A673 (cell line): ENCODE data around the gene KLHL33. TPM values are rescaled to one million over a fixed set of nuclear protein-coding genes. Genes with fewer than 3 reads are reported as not detected.

ENCODE experiments used
- BruUV-seq: library from RNA; stranded (reverse); fragments of 400-500 nt; replicated peaks from 2 replicates; lab custom pipeline; 2021; lab: Mats Ljungman, UMichigan
- CTCF ChIA-PET: fragments of 300-600 bp; sonication (Branson Sonifier 250); formaldehyde crosslinking; loops from one replicate; lab custom pipeline; 2022; ENCODE audit warnings: antibody characterized with exemption; lab: Charles Lee
- POLR2A ChIA-PET: fragments of 300-600 bp; sonication (Branson Sonifier 250); formaldehyde crosslinking; loops from one replicate; lab custom pipeline; 2022; ENCODE audit warnings: antibody characterized with exemption; ENCODE audit not compliant: low non-redundant PET; lab: Charles Lee
- DNase-seq: peaks from one replicate; pipeline ENCODE4 v3.0.0-alpha.2; 2015; ENCODE audit warnings: low spot score
- H3K27ac ChIP-seq: fragments of 200-600 bp; sonication (generic); 2 replicates; pipeline ENCODE4 v1.5.1; 2016; ENCODE audit warnings: mixed run types, low read depth, mild to moderate bottlenecking, mixed read lengths, antibody characterized with exemption, low read length; ENCODE audit not compliant: poor library complexity, severe bottlenecking
- H3K27me3 ChIP-seq: fragments of 200-600 bp; sonication (generic); replicated peaks from 2 replicates; pipeline ENCODE4 v1.6.1; 2017; ENCODE audit warnings: mixed run types, low read depth, mild to moderate bottlenecking, mixed read lengths, antibody characterized with exemption, low read length; ENCODE audit not compliant: insufficient read depth, poor library complexity
- H3K36me3 ChIP-seq: fragments of 200-600 bp; sonication (generic); 2 replicates; pipeline ENCODE4 v1.6.1; 2016; ENCODE audit warnings: mixed run types, mild to moderate bottlenecking, mixed read lengths, antibody characterized with exemption, low read length; ENCODE audit not compliant: insufficient read depth, poor library complexity, severe bottlenecking
- H3K4me1 ChIP-seq: fragments of 200-600 bp; sonication (generic); 2 replicates; pipeline ENCODE4 v1.6.1; 2017; ENCODE audit warnings: mixed run types, mild to moderate bottlenecking, mixed read lengths, antibody characterized with exemption, low read length; ENCODE audit not compliant: insufficient read depth, poor library complexity, severe bottlenecking
- H3K4me3 ChIP-seq: fragments of 200-600 bp; sonication (generic); 2 replicates; pipeline ENCODE4 v1.5.1; 2016; ENCODE audit warnings: low read depth, mixed run types, mild to moderate bottlenecking, mixed read lengths, low read length; ENCODE audit not compliant: poor library complexity, severe bottlenecking
- H3K9me3 ChIP-seq: fragments of 200-600 bp; sonication (generic); 2 replicates; pipeline ENCODE4 v1.6.1; 2016; ENCODE audit warnings: mixed run types, low read depth, mild to moderate bottlenecking, mixed read lengths, antibody characterized with exemption, low read length; ENCODE audit not compliant: poor library complexity, severe bottlenecking
- EZH2 ChIP-seq: fragments of 200-600 bp; sonication (generic); IDR thresholded peaks from 2 replicates; pipeline ENCODE4 v1.6.1; 2017; ENCODE audit warnings: borderline replicate concordance, low read depth, mild to moderate bottlenecking, mixed read lengths, antibody characterized with exemption, low read length; ENCODE audit not compliant: poor library complexity, severe bottlenecking
- intact Hi-C: fragments of 100-400 bp; cut with micrococcal nuclease; formaldehyde crosslinking; loops from one replicate; pipeline ENCODE4 v1.10.0; 2022; ENCODE audit not compliant: unreplicated experiment
- total RNA-seq: library from RNA; stranded (reverse); gene quantifications from 2 replicates; pipeline ENCODE4 v1.2.3, GENCODE V29; 2021
- TF ChIP-seq, protein P1 (sequence below): fragments of 300-800, 200-600 bp; sonication (generic); conservative IDR thresholded peaks from 2 replicates; pipeline ENCODE4 v1.5.1; 2017; ENCODE audit warnings: low read depth, mild to moderate bottlenecking, antibody characterized with exemption, low read length, moderate library complexity, mixed read lengths

KLHL33 gene
- total RNA-seq, 1 experiment from 2014 or later: 0.04 TPM

DNA sequence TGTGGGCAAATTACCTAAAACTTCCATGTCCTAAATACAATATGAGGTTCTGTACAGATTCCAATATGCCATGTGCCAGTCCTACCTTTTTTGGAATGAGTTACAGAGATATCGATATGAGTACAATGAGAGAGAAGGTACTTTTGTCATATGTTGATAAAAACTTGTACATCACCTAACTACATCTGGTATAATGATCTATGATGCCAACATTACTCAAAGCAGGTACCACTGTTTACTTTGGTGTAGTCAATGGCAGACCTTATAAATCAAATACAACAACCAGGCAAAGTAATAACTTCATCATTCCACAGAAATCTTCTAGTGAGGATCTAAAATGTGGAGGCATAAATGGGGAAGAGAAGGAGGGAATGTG, 35.4 kb downstream of the KLHL33 start:
- no peaks in the 10 kb centered on the region for H3K27me3 ChIP-seq
- H3K27ac ChIP-seq: no peak overlapping the region
- H3K36me3 ChIP-seq: peaks cover 12% of the 10 kb centered on the region
- H3K4me3 ChIP-seq: no peak overlapping the region
- ChIA-PET CTCF (no interaction called here), POLR2A (no interaction called here)
- DNase-seq: no peak
- H3K4me1 ChIP-seq: no peaks in the 10 kb centered on the region
- TF ChIP-seq, protein P1, sequence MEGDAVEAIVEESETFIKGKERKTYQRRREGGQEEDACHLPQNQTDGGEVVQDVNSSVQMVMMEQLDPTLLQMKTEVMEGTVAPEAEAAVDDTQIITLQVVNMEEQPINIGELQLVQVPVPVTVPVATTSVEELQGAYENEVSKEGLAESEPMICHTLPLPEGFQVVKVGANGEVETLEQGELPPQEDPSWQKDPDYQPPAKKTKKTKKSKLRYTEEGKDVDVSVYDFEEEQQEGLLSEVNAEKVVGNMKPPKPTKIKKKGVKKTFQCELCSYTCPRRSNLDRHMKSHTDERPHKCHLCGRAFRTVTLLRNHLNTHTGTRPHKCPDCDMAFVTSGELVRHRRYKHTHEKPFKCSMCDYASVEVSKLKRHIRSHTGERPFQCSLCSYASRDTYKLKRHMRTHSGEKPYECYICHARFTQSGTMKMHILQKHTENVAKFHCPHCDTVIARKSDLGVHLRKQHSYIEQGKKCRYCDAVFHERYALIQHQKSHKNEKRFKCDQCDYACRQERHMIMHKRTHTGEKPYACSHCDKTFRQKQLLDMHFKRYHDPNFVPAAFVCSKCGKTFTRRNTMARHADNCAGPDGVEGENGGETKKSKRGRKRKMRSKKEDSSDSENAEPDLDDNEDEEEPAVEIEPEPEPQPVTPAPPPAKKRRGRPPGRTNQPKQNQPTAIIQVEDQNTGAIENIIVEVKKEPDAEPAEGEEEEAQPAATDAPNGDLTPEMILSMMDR: no peak
- TF ChIP-seq EZH2: no peak
- intact Hi-C loops: no loop called here
- no peaks in the 10 kb centered on the region for H3K9me3 ChIP-seq
- no TSS peak for BruUV-seq

DNA sequence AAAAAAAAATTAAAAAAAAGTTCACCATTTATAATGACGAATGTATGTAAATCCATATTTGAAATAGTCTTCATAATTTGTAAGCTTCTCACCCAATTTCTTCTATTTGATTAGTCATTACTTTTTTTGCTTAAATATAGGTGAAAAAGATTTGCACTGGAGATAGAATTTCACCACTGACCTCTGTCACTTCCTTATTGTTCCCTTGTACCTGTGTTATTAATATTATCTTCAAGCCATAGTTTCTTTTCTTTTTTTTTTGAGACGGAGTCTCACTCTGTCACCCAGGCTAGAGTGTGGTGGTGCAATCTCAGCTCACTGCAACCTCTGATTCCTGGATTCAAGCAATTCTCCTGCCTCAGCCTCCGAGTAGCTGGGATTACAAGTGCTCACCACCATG, 38.5 kb downstream of the KLHL33 start:
- Histone ChIP-seq H3K9me3 (no peaks in the 10 kb centered on the region), H3K27ac (no peak overlapping the region), H3K36me3 (peaks cover 12% of the 10 kb centered on the region), H3K27me3 (no peaks in the 10 kb centered on the region), H3K4me1 (no peaks in the 10 kb centered on the region), H3K4me3 (no peak overlapping the region)
- CTCF ChIA-PET: no interaction called here
- POLR2A ChIA-PET: no interaction called here
- no peak for DNase-seq
- intact Hi-C loops: no loop called here
- no peak for TF ChIP-seq EZH2
- TF ChIP-seq, protein P1: no peak
- BruUV-seq: no TSS peak

DNA sequence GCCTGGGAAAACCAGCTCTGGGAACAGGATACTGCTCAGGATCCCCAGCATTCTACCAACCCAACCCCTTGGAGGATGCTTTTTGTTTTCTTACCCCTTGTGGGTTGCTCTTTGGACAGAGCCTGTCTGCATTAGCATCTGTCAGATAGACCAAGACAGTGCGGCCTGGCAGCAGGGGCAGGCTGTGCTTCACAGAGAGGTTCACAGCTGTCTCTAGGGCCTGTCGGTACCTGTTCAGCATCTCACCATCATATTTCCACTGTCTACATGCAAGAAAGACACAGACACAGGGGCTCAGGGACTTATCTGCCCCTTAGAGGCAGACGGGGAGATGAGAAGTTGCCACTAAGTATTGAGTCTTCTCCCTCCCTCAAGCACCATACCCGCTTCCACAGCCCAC, 44.5 kb downstream of the KLHL33 start:
- DNase-seq: no peak
- TF ChIP-seq, protein P1: no peak
- TF ChIP-seq EZH2: no peak
- Histone ChIP-seq H3K9me3 (no peaks in the 10 kb centered on the region), H3K27ac (no peak overlapping the region), H3K4me1 (no peaks in the 10 kb centered on the region), H3K27me3 (no peaks in the 10 kb centered on the region), H3K4me3 (no peak overlapping the region), H3K36me3 (peaks cover 16% of the 10 kb centered on the region)
- intact Hi-C loops: no loop called here
- ChIA-PET CTCF (interaction anchor here (1.5 kb wide), 1 partner anchor 24 kb away, joined by 3 read pairs; no protein-coding TSS in a partner anchor), POLR2A (no interaction called here)
- BruUV-seq: no TSS peak
